Keratinocyte (primary cell): ENCODE results near the gene ARMS2.

Experiments used
- EZH2 ChIP-seq: IDR thresholded peaks from one replicate; pipeline ENCODE4 v1.6.1; 2012; ENCODE audit warnings: inconsistent platforms, mild to moderate bottlenecking, low read length, moderate library complexity
- TF ChIP-seq, protein P1 (sequence below), 3 experiments: IDR thresholded peaks in 1 of 3; conservative IDR thresholded peaks in 1 of 3; optimal IDR thresholded peaks in 1 of 3; 2 replicates in 2 of 3; 3 replicates in 1 of 3; pipeline versions ENCODE3 to v1.5.1; 2011; ENCODE audit warnings: low read length in 3 of 3, mild to moderate bottlenecking in 3 of 3, moderate library complexity in 2 of 3, control low read depth in 1 of 3, inconsistent platforms in 1 of 3; ENCODE audit not compliant: insufficient read depth in 2 of 3; ENCODE audit errors: extremely low read depth in 1 of 3

DNA sequence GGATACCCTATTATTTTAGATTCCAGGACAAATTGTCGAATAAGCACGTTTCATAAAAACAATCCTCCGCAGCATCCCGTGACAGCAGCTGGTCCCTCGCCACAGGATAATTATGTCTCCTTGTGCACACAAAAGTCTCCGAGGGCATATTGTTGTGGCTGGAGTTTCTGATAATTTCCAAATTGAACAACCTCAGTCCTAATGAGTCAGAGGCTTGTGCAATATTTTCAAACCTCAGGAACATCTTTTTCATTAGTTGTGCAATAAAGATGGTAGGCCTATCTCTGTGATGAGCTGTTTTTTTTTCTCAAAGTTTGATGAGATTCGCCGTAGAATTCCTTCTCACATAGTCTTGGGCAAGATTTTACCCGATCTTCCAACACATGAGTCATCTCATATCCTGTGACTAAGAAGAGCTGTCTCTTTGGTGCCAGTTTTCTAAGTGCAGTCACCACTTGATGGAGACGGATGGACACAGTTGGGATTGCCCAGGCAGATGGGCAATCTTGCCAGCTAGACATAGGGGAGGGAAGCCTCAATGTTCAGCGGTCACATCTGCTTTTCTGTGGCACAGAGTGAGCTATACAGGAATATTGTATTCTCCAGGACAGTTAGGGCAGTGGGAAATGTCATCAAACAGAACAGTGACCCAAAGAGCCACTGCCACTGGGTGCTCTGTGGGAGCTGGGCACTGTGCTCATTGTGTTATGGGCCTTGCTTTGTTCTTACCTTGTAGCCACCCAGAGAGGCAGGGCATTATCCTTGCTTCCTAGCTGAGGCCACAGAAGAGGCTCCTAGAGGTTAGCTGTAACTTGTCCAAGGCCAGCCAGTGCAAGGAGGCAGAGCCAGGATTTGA lies 14.7 kb downstream of the ARMS2 start:
- TF ChIP-seq, protein P1, sequence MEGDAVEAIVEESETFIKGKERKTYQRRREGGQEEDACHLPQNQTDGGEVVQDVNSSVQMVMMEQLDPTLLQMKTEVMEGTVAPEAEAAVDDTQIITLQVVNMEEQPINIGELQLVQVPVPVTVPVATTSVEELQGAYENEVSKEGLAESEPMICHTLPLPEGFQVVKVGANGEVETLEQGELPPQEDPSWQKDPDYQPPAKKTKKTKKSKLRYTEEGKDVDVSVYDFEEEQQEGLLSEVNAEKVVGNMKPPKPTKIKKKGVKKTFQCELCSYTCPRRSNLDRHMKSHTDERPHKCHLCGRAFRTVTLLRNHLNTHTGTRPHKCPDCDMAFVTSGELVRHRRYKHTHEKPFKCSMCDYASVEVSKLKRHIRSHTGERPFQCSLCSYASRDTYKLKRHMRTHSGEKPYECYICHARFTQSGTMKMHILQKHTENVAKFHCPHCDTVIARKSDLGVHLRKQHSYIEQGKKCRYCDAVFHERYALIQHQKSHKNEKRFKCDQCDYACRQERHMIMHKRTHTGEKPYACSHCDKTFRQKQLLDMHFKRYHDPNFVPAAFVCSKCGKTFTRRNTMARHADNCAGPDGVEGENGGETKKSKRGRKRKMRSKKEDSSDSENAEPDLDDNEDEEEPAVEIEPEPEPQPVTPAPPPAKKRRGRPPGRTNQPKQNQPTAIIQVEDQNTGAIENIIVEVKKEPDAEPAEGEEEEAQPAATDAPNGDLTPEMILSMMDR (optimal IDR thresholded peaks at IDR 0.05 in 1 of 3, IDR thresholded peaks at IDR 0.05 in 1 of 3, conservative IDR thresholded peaks at IDR 0.05 in 1 of 3; ENCODE audit: extremely low read depth in 1 of 3, insufficient read depth in 2 of 3, low read length in 3 of 3) = peak in 1 of 3 experiments; percentile 59
- TF ChIP-seq EZH2 = no peak
